OCI-LY1 (cell line): ENCODE measurements around the gene CNTNAP2.

ENCODE experiments used
- H2AFZ ChIP-seq: fragments of 200-600 bp; sonication (generic), shearing (Covaris generic); 2 replicates; pipeline ENCODE4 v1.6.0; 2014; ENCODE audit warnings: antibody characterized with exemption, mild to moderate bottlenecking, low read length
- H3F3A ChIP-seq: fragments of 200-600 bp; sonication (generic), shearing (Covaris generic); 2 replicates; pipeline ENCODE4 v1.6.0; 2014; ENCODE audit warnings: mild to moderate bottlenecking, antibody characterized with exemption, low read length, moderate library complexity; ENCODE audit not compliant: insufficient read depth
- H3K27ac ChIP-seq: fragments of 200-600 bp; sonication (generic); 2 replicates; pipeline ENCODE4 v1.5.1; 2014; ENCODE audit warnings: low read length, mixed run types, mild to moderate bottlenecking, low read depth; ENCODE audit not compliant: poor library complexity, severe bottlenecking
- H3K27me3 ChIP-seq: fragments of 200-600 bp; sonication (generic); 2 replicates; pipeline ENCODE4 v1.6.0; 2014; ENCODE audit warnings: antibody characterized with exemption, mild to moderate bottlenecking, low read length, moderate library complexity; ENCODE audit not compliant: insufficient read depth
- H3K36me3 ChIP-seq: fragments of 200-600 bp; sonication (generic); 2 replicates; pipeline ENCODE4 v1.6.1; 2014; ENCODE audit warnings: mild to moderate bottlenecking, antibody characterized with exemption, low read length, moderate library complexity, mixed read lengths; ENCODE audit not compliant: insufficient read depth
- H3K4me1 ChIP-seq: fragments of 200-600 bp; sonication (generic); 2 replicates; pipeline ENCODE4 v1.5.1; 2014; ENCODE audit warnings: mild to moderate bottlenecking, low read length, moderate library complexity; ENCODE audit not compliant: insufficient read depth, severe bottlenecking
- H3K4me2 ChIP-seq: fragments of 200-600 bp; sonication (generic), shearing (Covaris generic); 2 replicates; pipeline ENCODE4 v1.6.1; 2014; ENCODE audit warnings: low read length
- H3K4me3 ChIP-seq: fragments of 200-600 bp; sonication (generic); 2 replicates; pipeline ENCODE4 v1.5.1; 2014; ENCODE audit warnings: low read length, low read depth, mild to moderate bottlenecking, mixed read lengths; ENCODE audit not compliant: poor library complexity, severe bottlenecking
- H3K79me2 ChIP-seq: fragments of 200-600 bp; shearing (Covaris generic); 2 replicates; pipeline ENCODE4 v1.6.1; 2016; ENCODE audit warnings: mixed run types, low read length, mixed read lengths; ENCODE audit not compliant: insufficient read depth
- H3K9ac ChIP-seq: fragments of 200-600 bp; sonication (generic), shearing (Covaris generic); 2 replicates; pipeline ENCODE4 v1.6.1; 2014; ENCODE audit warnings: mild to moderate bottlenecking, low read length, mixed read lengths
- H3K9me2 ChIP-seq: fragments of 200-600 bp; sonication (generic), shearing (Covaris generic); 2 replicates; pipeline ENCODE4 v1.6.1; 2014; ENCODE audit warnings: low read depth, mild to moderate bottlenecking, low read length, mixed read lengths
- H3K9me3 ChIP-seq: fragments of 200-600 bp; shearing (Covaris generic); 2 replicates; pipeline ENCODE4 v1.6.1; 2014; ENCODE audit warnings: low read length, mixed read lengths
- H4K20me1 ChIP-seq: fragments of 200-600 bp; sonication (generic), shearing (Covaris generic); 2 replicates; pipeline ENCODE4 v1.6.0; 2016; ENCODE audit warnings: mild to moderate bottlenecking, low read length; ENCODE audit not compliant: insufficient read depth
- CTCF ChIP-seq: fragments of 200-600 bp; sonication (generic), shearing (Covaris generic); IDR thresholded peaks from 2 replicates; pipeline ENCODE4 v1.5.1; 2017; ENCODE audit warnings: mild to moderate bottlenecking, antibody characterized with exemption, low read length, moderate library complexity, mixed read lengths
- EZH2 ChIP-seq: fragments of 200-600 bp; sonication (generic), shearing (Covaris generic); IDR thresholded peaks from 2 replicates; pipeline ENCODE4 v1.8.0; 2017; ENCODE audit warnings: borderline replicate concordance, mixed run types, mild to moderate bottlenecking, antibody characterized with exemption, low read length, moderate library complexity, mixed read lengths

CNTNAP2 gene

GRCh38 chr7:148374396-148375259 lies 2258.0 kb downstream of the CNTNAP2 start:
- TF ChIP-seq CTCF (no peak), EZH2 (no peak)
- Histone ChIP-seq H2AFZ (no peak overlapping the region), H4K20me1 (no peaks in the 10 kb centered on the region), H3K4me2 (no peak overlapping the region), H3K9me3 (no peaks in the 10 kb centered on the region), H3K4me1 (no peaks in the 10 kb centered on the region), H3K27ac (no peak overlapping the region), H3F3A (no peaks in the 10 kb centered on the region), H3K36me3 (no peaks in the 10 kb centered on the region), H3K27me3 (no peaks in the 10 kb centered on the region), H3K4me3 (no peak overlapping the region), H3K9me2 (no peaks in the 10 kb centered on the region), H3K9ac (no peak overlapping the region), H3K79me2 (no peaks in the 10 kb centered on the region)

GRCh38 chr7:148379677-148380076 lies 2263.1 kb downstream of the CNTNAP2 start:
- no peak overlapping the region for H3K4me2 ChIP-seq
- no peaks in the 10 kb centered on the region for H3K9me2 ChIP-seq
- no peaks in the 10 kb centered on the region for H3K9me3 ChIP-seq
- no peak for TF ChIP-seq CTCF
- no peak overlapping the region for H2AFZ ChIP-seq
- no peaks in the 10 kb centered on the region for H3K79me2 ChIP-seq
- no peak overlapping the region for H3K4me3 ChIP-seq
- H3K4me1 ChIP-seq = no peaks in the 10 kb centered on the region
- no peaks in the 10 kb centered on the region for H3K27me3 ChIP-seq
- H3K27ac ChIP-seq = no peak overlapping the region
- H4K20me1 ChIP-seq = no peaks in the 10 kb centered on the region
- no peak overlapping the region for H3K9ac ChIP-seq
- no peaks in the 10 kb centered on the region for H3F3A ChIP-seq
- no peaks in the 10 kb centered on the region for H3K36me3 ChIP-seq

- Histone ChIP-seq H4K20me1 (no peaks in the 10 kb centered on the region), H3F3A (no peaks in the 10 kb centered on the region), H3K9me3 (no peaks in the 10 kb centered on the region), H3K79me2 (no peaks in the 10 kb centered on the region), H3K4me2 (no peak overlapping the region), H3K27me3 (no peaks in the 10 kb centered on the region), H3K4me3 (no peak overlapping the region), H3K36me3 (no peaks in the 10 kb centered on the region), H3K4me1 (no peaks in the 10 kb centered on the region), H2AFZ (no peak overlapping the region), H3K27ac (no peak overlapping the region), H3K9me2 (no peaks in the 10 kb centered on the region), H3K9ac (no peak overlapping the region)
- TF ChIP-seq EZH2 (no peak), CTCF (no peak)
These were observed 2264.2 kb downstream of the CNTNAP2 start for GRCh38 chr7:148380596-148381419.
